GM19452 (cell line): ENCODE results near the gene ELFN1.

Source experiments
- ATAC-seq: cut with Tn5 transposase; IDR thresholded peaks from one replicate; pipeline ENCODE4 v1.9.1; 2021; ENCODE audit not compliant: unreplicated experiment

ELFN1 gene

DNA sequence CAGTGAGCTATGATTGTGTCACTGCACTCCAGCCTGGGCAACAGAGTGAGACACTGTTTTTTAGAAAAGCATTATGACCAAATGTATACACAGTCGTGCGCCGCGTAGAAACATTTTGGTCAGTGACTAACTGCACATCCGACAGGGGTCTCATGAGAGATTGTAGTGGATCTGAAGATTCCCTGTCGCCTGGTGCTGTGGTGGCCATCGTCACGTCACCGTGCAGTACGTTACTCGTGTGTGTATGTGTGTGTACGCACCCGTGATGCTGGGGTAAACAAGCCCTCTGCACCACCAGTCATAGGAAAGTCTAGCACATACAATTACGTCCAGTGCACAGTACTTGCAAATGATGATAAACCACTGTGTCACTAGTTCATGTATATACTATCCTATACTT, 109.4 kb downstream of the ELFN1 start:
- ATAC-seq, result no peak

- no peak for ATAC-seq
Measured at GRCh38 chr7:1781369-1781768, 111.3 kb downstream of the ELFN1 start.

GRCh38 chr7:1785839-1786238, 115.8 kb downstream of the ELFN1 start:
- no peak for ATAC-seq

- no peak for ATAC-seq
Measured at GRCh38 chr7:1787241-1787640, 117.2 kb downstream of the ELFN1 start.

DNA sequence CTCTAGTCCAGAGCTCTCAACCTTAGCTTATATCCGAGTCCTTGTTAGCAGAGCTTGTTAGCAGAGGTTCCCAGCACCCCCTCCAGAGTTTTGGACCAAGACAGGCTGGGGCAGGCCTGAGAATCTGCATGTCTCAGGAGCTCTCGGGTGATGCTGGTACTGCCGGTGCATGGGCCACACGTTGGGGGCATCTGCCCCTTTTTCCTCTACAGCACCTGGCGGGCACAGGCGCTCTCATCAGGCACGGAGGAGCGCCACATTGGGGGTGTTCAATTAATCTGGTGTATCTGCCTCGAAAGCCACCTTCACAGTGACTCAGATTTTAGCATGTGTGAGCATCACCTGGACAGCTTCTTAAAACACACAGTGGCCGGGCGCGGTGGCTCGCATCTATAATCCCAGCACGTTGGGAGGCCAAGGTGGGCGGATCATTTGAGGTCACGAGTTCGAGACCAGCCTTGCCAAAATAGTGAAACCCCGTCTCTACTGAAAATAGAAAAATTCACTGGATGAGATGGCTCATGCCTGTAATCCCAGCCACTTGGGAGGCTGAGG, 117.7 kb downstream of the ELFN1 start:
- ATAC-seq, result no peak

DNA sequence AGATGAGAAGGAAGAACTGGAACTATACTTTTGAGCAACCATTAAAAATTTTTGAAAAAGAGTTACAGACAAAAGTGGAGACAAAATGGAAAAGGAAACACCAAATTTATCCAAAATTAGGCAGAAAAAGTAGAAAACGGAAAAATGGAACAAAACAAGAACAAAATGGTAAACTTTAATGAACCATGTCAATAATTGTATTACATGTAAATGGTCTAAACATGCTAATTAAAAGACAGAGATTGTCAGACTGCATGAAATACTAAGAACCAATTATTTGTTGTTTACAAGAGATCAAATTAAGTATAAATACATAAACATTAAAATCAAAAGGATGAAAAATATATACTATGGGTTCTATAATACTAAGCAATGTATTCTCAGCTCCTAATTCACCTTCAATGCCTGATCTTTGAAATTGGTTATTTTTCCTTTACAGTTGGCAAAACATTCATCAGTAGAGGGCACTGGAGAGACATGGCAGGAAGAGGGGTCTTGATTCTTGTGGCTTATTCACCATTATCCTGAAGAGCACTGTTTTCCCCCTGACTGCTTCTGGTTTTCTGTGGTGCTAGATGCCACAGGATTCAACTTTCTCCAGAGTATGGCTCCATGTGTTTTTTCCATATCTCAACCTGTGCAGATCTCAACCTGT, 124.9 kb downstream of the ELFN1 start:
- no peak for ATAC-seq
